ENCODE data around the gene WDR7.

- no peak for TF ChIP-seq TAF1 (IDR thresholded peaks at IDR 0.05; ENCODE audit: low read depth)
- TF ChIP-seq MAX (IDR thresholded peaks at IDR 0.05) = no peak
- TF ChIP-seq USF1 (IDR thresholded peaks at IDR 0.05) = no peak
- no peak for TF ChIP-seq RAD21 (IDR thresholded peaks at IDR 0.05; ENCODE audit: low read depth)
- no peak for TF ChIP-seq CREB1 (IDR thresholded peaks at IDR 0.05; ENCODE audit: low read depth)
- no peak for TF ChIP-seq EP300 (IDR thresholded peaks at IDR 0.05; ENCODE audit: borderline replicate concordance)
- no peak for TF ChIP-seq YY1 (IDR thresholded peaks at IDR 0.05; ENCODE audit: low read depth)
- no peak for TF ChIP-seq NFIC (IDR thresholded peaks at IDR 0.05)
Observed at GRCh38 chr18:56947236-56947635, 296.1 kb downstream of the WDR7 start.
